Small intestine (tissue), 7 donors: ENCODE results near the gene ROR1. TPM values are rescaled to one million over a fixed set of nuclear protein-coding genes. Genes with fewer than 3 reads are reported as not detected.
"Not testable (repeated sequence)": the region's sequence is repeated elsewhere in the genome, so short reads cannot be mapped to it uniquely, and the experiment has no call there.

Experiments
- DNase-seq, 2 donors: peaks; one replicate each; pipeline versions ENCODE4 v3.0.0 to v3.0.0-alpha.2; 2013
- FAIRE-seq: peaks from 2 replicates; lab custom pipeline; 2012; peaks lifted over from hg19 to GRCh38; lab: Jason Lieb, UNC
- H3K27ac ChIP-seq, 3 donors: one replicate each; pipeline ENCODE4 v1.5.1; 2013; ENCODE audit warnings: low read length in 2 of 3, mild to moderate bottlenecking in 2 of 3, control low read depth in 1 of 3, inconsistent platforms in 1 of 3, low read depth in 1 of 3, moderate library complexity in 1 of 3
- H3K27me3 ChIP-seq, 3 donors: one replicate each; pipeline ENCODE4 v1.6.1; 2013; ENCODE audit warnings: low read length in 3 of 3, inconsistent platforms in 1 of 3; ENCODE audit not compliant: control insufficient read depth in 3 of 3, insufficient read depth in 3 of 3
- H3K36me3 ChIP-seq, 3 donors: one replicate each; pipeline ENCODE4 v1.6.1; 2013; ENCODE audit warnings: low read length in 3 of 3, inconsistent platforms in 1 of 3, low read depth in 1 of 3, mild to moderate bottlenecking in 1 of 3, moderate library complexity in 1 of 3; ENCODE audit not compliant: control insufficient read depth in 3 of 3, insufficient read depth in 2 of 3
- H3K4me1 ChIP-seq, 3 donors: one replicate each; pipeline ENCODE4 v1.6.1; 2013; ENCODE audit warnings: low read length in 2 of 3, inconsistent platforms in 1 of 3, low read depth in 1 of 3, mild to moderate bottlenecking in 1 of 3, moderate library complexity in 1 of 3; ENCODE audit not compliant: control insufficient read depth in 3 of 3, insufficient read depth in 2 of 3
- H3K4me3 ChIP-seq, 3 donors: one replicate each; pipeline ENCODE4 v1.5.1; 2013; ENCODE audit warnings: low read length in 3 of 3, control low read depth in 1 of 3, inconsistent platforms in 1 of 3, low read depth in 1 of 3, mild to moderate bottlenecking in 1 of 3, moderate library complexity in 1 of 3
- H3K9me3 ChIP-seq, 2 donors: one replicate each; pipeline ENCODE4 v1.6.1; 2013; ENCODE audit warnings: low read depth in 1 of 2, low read length in 1 of 2; ENCODE audit not compliant: control insufficient read depth in 2 of 2, insufficient read depth in 1 of 2
- WGBS, 3 donors: extraction: QIAGEN DNeasy Blood & Tissue Kit; methylation state at CpG; one replicate each; pipeline ENCODE4 v1.1.7; 2013; 5-methylcytosine and 5-hydroxymethylcytosine counted together
- polyA plus RNA-seq, 4 donors: library from polyadenylated mRNA; stranded (reverse) in 3 of 4; unstranded in 1 of 4; fragments of 200-250 nt in 3 of 4; fragments of 120-200 nt in 1 of 4; gene quantifications; one replicate each; pipeline versions ENCODE4 v1.2.1 to v1.2.3, GENCODE V29; 2013
- donor health status: healthy with polysubstance abuse.
- donor health status: control.
- donor health status: control.
- donor health status: Bipolar disorder and iron deficiency.
- donor health status: healthy.

ROR1 gene
- polyA plus RNA-seq, 4 donors = 0.22 to 3.6 (median 3.2) TPM; not detected in 1

DNA sequence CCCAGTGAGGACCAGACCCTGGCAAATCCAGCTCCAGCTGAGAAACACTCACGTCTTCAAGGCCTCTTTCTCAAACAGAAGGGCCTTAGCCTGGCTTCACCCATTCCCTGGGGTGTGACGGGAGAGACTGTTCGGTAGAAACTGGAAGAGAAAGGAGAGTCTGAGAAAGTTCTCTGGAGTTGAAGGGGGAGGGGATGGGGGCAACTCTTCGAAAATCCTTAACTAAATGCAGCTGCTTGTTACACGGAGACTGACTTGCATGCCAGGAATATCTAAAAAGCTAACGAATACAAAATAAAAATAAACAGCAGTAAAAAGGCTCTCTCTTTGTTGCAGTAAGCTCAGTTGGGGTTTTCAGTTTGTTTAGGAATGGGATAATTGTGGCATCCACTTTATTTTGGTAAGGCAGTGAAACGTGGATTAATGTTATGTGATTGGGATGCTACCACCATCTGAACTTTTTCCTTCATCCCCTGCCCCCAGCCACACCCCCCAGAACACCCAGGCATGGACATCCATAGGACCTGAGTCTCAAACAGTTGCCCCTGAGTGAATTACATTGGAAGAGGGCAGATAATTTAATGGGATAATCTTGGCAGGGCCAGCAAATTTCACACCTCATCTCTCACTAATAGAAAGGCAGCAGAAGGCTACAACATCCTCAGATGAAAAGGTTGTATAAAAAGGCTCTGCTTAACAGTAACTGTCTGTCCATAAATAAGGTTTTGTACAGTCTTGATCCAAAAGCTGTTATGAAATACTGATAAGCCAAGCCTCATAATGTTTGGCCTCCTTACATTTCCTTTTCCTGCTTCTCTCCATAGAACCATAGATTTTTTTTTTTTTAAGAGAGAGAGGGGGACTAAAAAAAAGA is 5.8 kb downstream of the ROR1 start:
- Histone ChIP-seq H3K4me1 (peaks cover 0 to 9% (median 7%) of the 10 kb centered on the region in 3 donors), H3K36me3 (no peaks in the 10 kb centered on the region), H3K4me3 (no peak overlapping the region), H3K27ac (no peak overlapping the region), H3K27me3 (peaks cover 0 to 4% (median 0%) of the 10 kb centered on the region in 3 donors), H3K9me3 (no peaks in the 10 kb centered on the region)
- DNase-seq (no peak), FAIRE-seq (no peak)
- 54 to 71% (median 64%) methylated on average over 7 of the region's 7 CpGs for WGBS, 3 donors

DNA sequence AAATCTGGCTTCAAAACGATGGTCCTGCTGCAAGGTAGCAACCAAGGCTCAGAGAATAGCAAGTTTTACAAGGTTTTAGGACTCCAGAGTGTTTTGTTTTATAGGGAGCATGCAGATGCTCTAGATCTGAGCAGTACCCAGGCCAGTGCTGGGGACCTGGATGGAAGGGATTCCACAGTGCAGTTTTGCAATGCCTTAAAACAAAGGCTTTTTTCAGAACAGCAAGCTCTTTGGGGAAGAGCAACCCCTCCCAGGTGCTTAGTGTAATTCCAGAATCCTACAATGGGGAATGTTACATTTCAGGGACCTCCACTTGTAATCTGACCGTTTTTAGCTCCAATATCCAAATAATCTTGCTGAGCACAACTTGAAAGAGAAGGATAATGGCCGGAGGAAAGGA is 6.7 kb downstream of the ROR1 start:
- FAIRE-seq (no peak), DNase-seq (no peak)
- H3K4me1 ChIP-seq = peaks cover 0 to 9% (median 7%) of the 10 kb centered on the region in 3 donors
- no peaks in the 10 kb centered on the region for H3K27me3 ChIP-seq
- no peak overlapping the region for H3K27ac ChIP-seq
- H3K36me3 ChIP-seq = no peaks in the 10 kb centered on the region
- H3K4me3 ChIP-seq = no peak overlapping the region
- WGBS, 3 donors = 63 to 76% (median 75%) methylated on average over 3 of the region's 3 CpGs
- no peaks in the 10 kb centered on the region for H3K9me3 ChIP-seq

- Histone ChIP-seq H3K27me3 (no peaks in the 10 kb centered on the region), H3K4me1 (peaks cover 0 to 4% (median 2%) of the 10 kb centered on the region in 3 donors), H3K36me3 (no peaks in the 10 kb centered on the region), H3K4me3 (no peak overlapping the region), H3K9me3 (no peaks in the 10 kb centered on the region), H3K27ac (no peak overlapping the region)
- FAIRE-seq (no peak), DNase-seq (no peak)
- 83 to 93% (median 89%) methylated on average over 2 of the region's 2 CpGs for WGBS, 3 donors
Measured at GRCh38 chr1:63782982-63783381, 9.2 kb downstream of the ROR1 start.

GRCh38 chr1:63784083-63784482 is 10.3 kb downstream of the ROR1 start:
- FAIRE-seq = no peak

DNA sequence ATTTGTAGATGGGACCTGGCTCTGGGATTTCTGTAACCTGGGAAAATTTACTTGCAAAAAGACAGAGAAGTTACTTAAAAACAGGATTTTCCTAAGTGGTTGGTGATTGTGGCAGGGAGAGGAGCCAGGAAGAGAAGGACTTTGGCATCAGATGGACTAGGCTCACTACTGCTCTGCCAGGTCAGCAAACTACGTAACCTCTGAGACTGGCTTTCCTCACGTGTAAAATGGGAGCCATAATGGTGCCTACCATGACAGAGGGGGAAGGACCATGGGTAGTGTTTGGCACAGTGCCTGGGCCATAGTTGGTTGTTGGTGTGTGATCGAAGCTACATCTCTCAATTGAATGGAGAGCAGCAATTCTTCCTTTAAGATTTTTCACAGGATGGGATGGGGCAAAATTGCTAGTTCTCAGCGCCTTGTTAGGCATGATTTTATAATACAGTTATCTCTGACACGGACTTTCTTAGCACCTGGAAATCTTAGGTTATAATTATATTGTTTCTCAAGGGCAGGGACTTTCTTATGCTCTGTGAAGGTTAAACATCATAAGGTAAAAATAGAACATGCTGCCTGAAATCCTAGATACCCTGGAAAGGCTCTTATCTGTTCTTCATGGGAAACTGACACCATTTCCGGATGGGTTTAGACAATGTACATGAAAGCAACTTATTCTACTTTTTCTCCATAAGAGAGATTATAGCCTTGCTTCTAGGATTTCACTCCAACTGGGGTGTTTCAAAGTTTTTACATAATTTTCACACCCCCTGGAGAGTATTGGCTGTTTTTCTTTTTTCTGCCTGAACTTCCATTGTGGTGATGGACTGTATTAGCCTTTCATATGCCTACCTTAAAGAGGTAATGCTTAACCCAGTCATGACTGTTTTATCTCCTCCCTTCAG is 10.9 kb downstream of the ROR1 start:
- Histone ChIP-seq H3K36me3 (peaks cover 0 to 4% (median 0%) of the 10 kb centered on the region in 3 donors), H3K27ac (no peak overlapping the region), H3K4me3 (no peak overlapping the region), H3K4me1 (peaks cover 0 to 2% (median 0%) of the 10 kb centered on the region in 3 donors), H3K9me3 (no peaks in the 10 kb centered on the region), H3K27me3 (no peaks in the 10 kb centered on the region)
- no peak for FAIRE-seq
- peak in 1 of 2 donors; percentile 33 for DNase-seq
- WGBS, 3 donors = 63 to 78% (median 66%) methylated on average over 6 of the region's 6 CpGs

More at GRCh38 chr1:63784083-63784482, 10.3 kb downstream of the ROR1 start:
- Histone ChIP-seq H3K27ac (no peak overlapping the region), H3K27me3 (no peaks in the 10 kb centered on the region), H3K4me1 (peaks cover 0 to 4% (median 0%) of the 10 kb centered on the region in 3 donors), H3K9me3 (no peaks in the 10 kb centered on the region), H3K36me3 (peaks cover 0 to 2% (median 0%) of the 10 kb centered on the region in 3 donors), H3K4me3 (no peak overlapping the region)
- DNase-seq = no peak

DNA sequence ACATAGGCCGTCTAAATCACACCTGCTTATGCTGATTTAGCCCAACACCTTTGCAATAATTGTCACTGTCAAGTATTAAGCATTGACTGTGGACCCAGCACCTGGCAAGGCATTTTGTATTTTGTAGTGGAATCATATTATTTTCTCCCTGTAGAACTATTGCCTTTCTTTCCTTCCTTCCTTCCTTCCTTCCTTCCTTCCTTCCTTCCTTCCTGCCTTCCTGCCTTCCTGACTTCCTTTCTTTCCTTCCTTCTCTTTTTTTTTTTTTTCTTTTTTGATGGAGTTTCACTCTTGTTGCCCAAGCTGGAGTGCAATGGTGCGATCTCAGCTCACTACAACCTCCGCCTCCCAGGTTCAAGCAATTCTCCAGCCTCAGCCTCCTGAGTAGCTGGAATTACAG is 13.5 kb downstream of the ROR1 start:
- WGBS, 3 donors = 93 to 97% (median 93%) methylated on average over 3 of the region's 3 CpGs
- H3K4me1 ChIP-seq, FAIRE-seq, H3K9me3 ChIP-seq, H3K4me3 ChIP-seq, H3K27ac ChIP-seq, DNase-seq, H3K27me3 ChIP-seq: not testable (repeated sequence)
- peaks cover 0 to 10% (median 0%) of the 10 kb centered on the region in 3 donors for H3K36me3 ChIP-seq

DNA sequence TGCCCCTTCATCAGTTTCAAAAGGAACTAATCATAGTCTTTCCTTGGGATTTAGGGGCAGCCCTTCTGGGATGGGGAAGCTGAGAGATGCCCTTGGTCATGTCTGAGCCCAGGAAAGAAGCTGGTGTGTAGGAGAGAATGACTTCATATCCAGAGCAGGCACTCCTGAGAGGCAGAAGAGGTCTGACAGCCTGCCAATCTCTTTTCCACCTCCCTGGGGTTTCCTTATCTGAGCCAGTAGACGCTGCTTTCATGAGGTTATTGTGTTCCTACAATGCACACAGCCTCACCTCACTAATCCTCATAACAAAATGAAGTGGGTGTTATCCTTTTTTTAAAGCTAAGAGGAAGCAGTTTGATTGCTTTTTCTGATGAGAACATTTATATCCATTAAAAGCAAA is 14.1 kb downstream of the ROR1 start:
- H3K9me3 ChIP-seq = no peaks in the 10 kb centered on the region
- DNase-seq (no peak), FAIRE-seq (no peak)
- no peaks in the 10 kb centered on the region for H3K27me3 ChIP-seq
- no peaks in the 10 kb centered on the region for H3K4me1 ChIP-seq
- 0 to 40% (median 14%) methylated on average over 1 of the region's 1 CpG for WGBS, 3 donors
- H3K27ac ChIP-seq = no peak overlapping the region
- no peak overlapping the region for H3K4me3 ChIP-seq
- peaks cover 0 to 10% (median 0%) of the 10 kb centered on the region in 3 donors for H3K36me3 ChIP-seq

GRCh38 chr1:63789856-63790605 is 16.2 kb downstream of the ROR1 start:
- Histone ChIP-seq H3K4me1 (no peaks in the 10 kb centered on the region), H3K27me3 (no peaks in the 10 kb centered on the region), H3K27ac (no peak overlapping the region), H3K9me3 (no peaks in the 10 kb centered on the region), H3K4me3 (no peak overlapping the region), H3K36me3 (peaks cover 0 to 10% (median 0%) of the 10 kb centered on the region in 3 donors)
- FAIRE-seq (no peak), DNase-seq (no peak)
- 80 to 94% (median 81%) methylated on average over 4 of the region's 4 CpGs for WGBS, 3 donors
